ENCODE data around the gene TMEM120A.

Gene TMEM120A

DNA sequence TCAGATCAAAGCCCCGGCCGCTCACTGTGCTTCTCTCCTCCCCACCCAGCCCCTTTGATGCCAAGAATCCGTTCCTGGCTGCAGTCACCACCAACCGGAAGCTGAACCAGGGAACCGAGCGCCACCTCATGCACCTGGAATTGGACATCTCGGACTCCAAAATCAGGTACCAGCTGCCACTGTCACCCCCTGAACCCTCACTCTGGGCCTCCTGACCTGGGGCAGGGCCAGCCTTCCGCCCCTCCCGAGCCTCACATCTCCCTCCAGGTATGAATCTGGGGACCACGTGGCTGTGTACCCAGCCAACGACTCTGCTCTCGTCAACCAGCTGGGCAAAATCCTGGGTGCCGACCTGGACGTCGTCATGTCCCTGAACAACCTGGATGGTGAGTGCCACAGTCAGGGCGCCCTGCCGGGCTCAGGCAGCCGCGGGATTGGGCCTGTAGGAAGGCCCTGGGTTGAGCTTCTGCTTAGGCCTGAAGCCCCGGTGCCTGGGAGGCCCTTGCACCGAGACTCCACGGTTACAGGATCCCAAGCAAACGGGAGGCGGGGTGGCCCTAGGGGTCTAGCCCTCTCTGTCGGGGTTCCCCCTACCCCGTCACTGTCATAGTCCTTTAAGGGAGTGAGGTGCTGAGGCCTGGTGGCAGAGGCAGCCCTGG is 10.8 kb downstream of the TMEM120A start:
- Histone ChIP-seq H3K9me3 (ENCODE audit: insufficient read depth, low read length) (no peaks in the 10 kb centered on the region), H3K4me3 (ENCODE audit: insufficient read length, low read depth) (no peak overlapping the region), H3K36me3 (ENCODE audit: insufficient read depth, insufficient read length, low read length) (peaks cover 73% of the 10 kb centered on the region), H3K9ac (ENCODE audit: insufficient read length, low read depth) (no peak overlapping the region), H3K4me1 (ENCODE audit: insufficient read depth, insufficient read length) (no peaks in the 10 kb centered on the region), H3K27me3 (ENCODE audit: insufficient read depth, insufficient read length) (no peaks in the 10 kb centered on the region)
- no peak for DNase-seq (ENCODE audit: low read depth, low spot score)
- no peak for TF ChIP-seq SUZ12 (IDR thresholded peaks at IDR 0.05; ENCODE audit: extremely low read depth, insufficient read depth, insufficient read length)
- no peak for TF ChIP-seq YY1 (IDR thresholded peaks at IDR 0.05; ENCODE audit: insufficient read depth, insufficient read length)
- TF ChIP-seq ZNF274 (IDR thresholded peaks at IDR 0.05; ENCODE audit: low read depth, low read length): no peak

DNA sequence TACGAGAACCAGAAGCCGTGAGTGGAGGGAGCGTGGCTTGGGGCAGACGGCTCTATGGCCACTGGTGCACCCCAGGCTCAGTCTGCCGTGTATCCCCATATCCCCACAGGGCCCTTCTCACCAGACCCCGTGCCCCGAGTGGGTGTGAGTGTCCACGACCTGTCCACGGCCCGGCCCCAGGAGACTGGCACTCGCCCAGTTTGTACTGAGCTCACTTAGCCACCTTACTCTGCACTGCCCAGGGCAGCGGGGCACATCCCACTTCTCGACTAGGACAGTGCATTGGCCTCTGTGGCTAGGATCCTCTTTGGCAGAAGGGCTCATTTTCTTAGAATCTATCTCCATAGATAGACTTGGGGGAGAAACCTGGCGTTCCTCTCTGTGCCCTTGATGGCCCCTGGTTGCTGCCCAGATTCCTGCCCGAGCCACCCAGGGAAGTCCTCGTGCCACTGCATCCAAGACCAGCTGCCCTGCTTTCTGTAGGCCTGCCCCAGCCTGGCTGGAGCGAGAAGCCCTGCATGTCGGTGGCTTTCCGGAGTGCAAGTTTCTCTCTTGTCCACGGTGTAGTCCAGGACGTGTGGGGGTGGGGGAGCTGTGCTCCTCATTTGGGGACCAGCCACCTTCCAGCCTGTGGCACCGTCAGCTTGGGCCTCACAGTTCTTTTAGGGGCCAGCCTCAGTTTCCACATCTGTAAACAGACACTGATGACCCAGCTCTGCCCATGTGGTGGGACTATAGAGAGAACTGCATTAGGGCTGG is 11.9 kb downstream of the TMEM120A start:
- Histone ChIP-seq H3K36me3 (ENCODE audit: insufficient read depth, insufficient read length, low read length) (peaks cover 66% of the 10 kb centered on the region), H3K4me3 (ENCODE audit: insufficient read length, low read depth) (no peak overlapping the region), H3K9ac (ENCODE audit: insufficient read length, low read depth) (no peak overlapping the region), H3K27me3 (ENCODE audit: insufficient read depth, insufficient read length) (no peaks in the 10 kb centered on the region), H3K4me1 (ENCODE audit: insufficient read depth, insufficient read length) (no peaks in the 10 kb centered on the region), H3K9me3 (ENCODE audit: insufficient read depth, low read length) (no peaks in the 10 kb centered on the region)
- no peak for DNase-seq (ENCODE audit: low read depth, low spot score)
- TF ChIP-seq ZNF274 (IDR thresholded peaks at IDR 0.05; ENCODE audit: low read depth, low read length) (no peak), YY1 (IDR thresholded peaks at IDR 0.05; ENCODE audit: insufficient read depth, insufficient read length) (no peak), SUZ12 (IDR thresholded peaks at IDR 0.05; ENCODE audit: extremely low read depth, insufficient read depth, insufficient read length) (no peak)

- no peak overlapping the region for H3K4me3 ChIP-seq (ENCODE audit: insufficient read length, low read depth)
- no peaks in the 10 kb centered on the region for H3K9me3 ChIP-seq (ENCODE audit: insufficient read depth, low read length)
- DNase-seq (ENCODE audit: low read depth, low spot score): no peak
- no peaks in the 10 kb centered on the region for H3K27me3 ChIP-seq (ENCODE audit: insufficient read depth, insufficient read length)
- TF ChIP-seq SUZ12 (IDR thresholded peaks at IDR 0.05; ENCODE audit: extremely low read depth, insufficient read depth, insufficient read length) (no peak), ZNF274 (IDR thresholded peaks at IDR 0.05; ENCODE audit: low read depth, low read length) (no peak), YY1 (IDR thresholded peaks at IDR 0.05; ENCODE audit: insufficient read depth, insufficient read length) (no peak)
- no peaks in the 10 kb centered on the region for H3K4me1 ChIP-seq (ENCODE audit: insufficient read depth, insufficient read length)
- no peak overlapping the region for H3K9ac ChIP-seq (ENCODE audit: insufficient read length, low read depth)
- peaks cover 61% of the 10 kb centered on the region for H3K36me3 ChIP-seq (ENCODE audit: insufficient read depth, insufficient read length, low read length)
Measured at GRCh38 chr7:75981453-75982305, 12.7 kb downstream of the TMEM120A start.

- Histone ChIP-seq H3K9me3 (ENCODE audit: insufficient read depth, low read length) (no peaks in the 10 kb centered on the region), H3K4me1 (ENCODE audit: insufficient read depth, insufficient read length) (no peaks in the 10 kb centered on the region), H3K27me3 (ENCODE audit: insufficient read depth, insufficient read length) (no peaks in the 10 kb centered on the region), H3K4me3 (ENCODE audit: insufficient read length, low read depth) (no peak overlapping the region), H3K36me3 (ENCODE audit: insufficient read depth, insufficient read length, low read length) (peaks cover 57% of the 10 kb centered on the region), H3K9ac (ENCODE audit: insufficient read length, low read depth) (no peak overlapping the region)
- TF ChIP-seq SUZ12 (IDR thresholded peaks at IDR 0.05; ENCODE audit: extremely low read depth, insufficient read depth, insufficient read length): no peak
- TF ChIP-seq ZNF274 (IDR thresholded peaks at IDR 0.05; ENCODE audit: low read depth, low read length): no peak
- no peak for TF ChIP-seq YY1 (IDR thresholded peaks at IDR 0.05; ENCODE audit: insufficient read depth, insufficient read length)
- DNase-seq (ENCODE audit: low read depth, low spot score): no peak
Measured at GRCh38 chr7:75981203-75981452, 13.3 kb downstream of the TMEM120A start.

GRCh38 chr7:75980430-75981202 is 13.8 kb downstream of the TMEM120A start:
- H3K27me3 ChIP-seq (ENCODE audit: insufficient read depth, insufficient read length): no peaks in the 10 kb centered on the region
- no peak overlapping the region for H3K4me3 ChIP-seq (ENCODE audit: insufficient read length, low read depth)
- TF ChIP-seq SUZ12 (IDR thresholded peaks at IDR 0.05; ENCODE audit: extremely low read depth, insufficient read depth, insufficient read length): no peak
- no peak for TF ChIP-seq ZNF274 (IDR thresholded peaks at IDR 0.05; ENCODE audit: low read depth, low read length)
- TF ChIP-seq YY1 (IDR thresholded peaks at IDR 0.05; ENCODE audit: insufficient read depth, insufficient read length): no peak
- H3K9me3 ChIP-seq (ENCODE audit: insufficient read depth, low read length): no peaks in the 10 kb centered on the region
- peaks cover 52% of the 10 kb centered on the region for H3K36me3 ChIP-seq (ENCODE audit: insufficient read depth, insufficient read length, low read length)
- DNase-seq (ENCODE audit: low read depth, low spot score): no peak
- H3K9ac ChIP-seq (ENCODE audit: insufficient read length, low read depth): no peak overlapping the region
- no peaks in the 10 kb centered on the region for H3K4me1 ChIP-seq (ENCODE audit: insufficient read depth, insufficient read length)

GRCh38 chr7:75979759-75980429 is 14.5 kb downstream of the TMEM120A start:
- Histone ChIP-seq H3K9ac (ENCODE audit: insufficient read length, low read depth) (no peak overlapping the region), H3K27me3 (ENCODE audit: insufficient read depth, insufficient read length) (no peaks in the 10 kb centered on the region), H3K4me3 (ENCODE audit: insufficient read length, low read depth) (no peak overlapping the region), H3K4me1 (ENCODE audit: insufficient read depth, insufficient read length) (no peaks in the 10 kb centered on the region), H3K36me3 (ENCODE audit: insufficient read depth, insufficient read length, low read length) (peaks cover 48% of the 10 kb centered on the region), H3K9me3 (ENCODE audit: insufficient read depth, low read length) (no peaks in the 10 kb centered on the region)
- no peak for DNase-seq (ENCODE audit: low read depth, low spot score)
- TF ChIP-seq SUZ12 (IDR thresholded peaks at IDR 0.05; ENCODE audit: extremely low read depth, insufficient read depth, insufficient read length): no peak
- no peak for TF ChIP-seq ZNF274 (IDR thresholded peaks at IDR 0.05; ENCODE audit: low read depth, low read length)
- no peak for TF ChIP-seq YY1 (IDR thresholded peaks at IDR 0.05; ENCODE audit: insufficient read depth, insufficient read length)
